Astrocyte (in vitro differentiated cells and primary cell): ENCODE results near the gene ERGIC3. TPM values are rescaled to one million over a fixed set of nuclear protein-coding genes. Genes with fewer than 3 reads are reported as not detected.

ENCODE experiments used
- DNase-seq: peaks from one replicate; pipeline ENCODE4 v3.0.0-alpha.2; 2010; ENCODE audit warnings: low read depth
- FAIRE-seq: peaks from 2 replicates; lab custom pipeline; 2011; peaks lifted over from hg19 to GRCh38; lab: Jason Lieb, UNC
- H2AFZ ChIP-seq: 2 replicates; pipeline ENCODE4 v1.6.0; 2012; ENCODE audit warnings: low read depth, low read length, inconsistent platforms
- H3K27ac ChIP-seq: 2 replicates; pipeline ENCODE4 v1.5.1; 2011; ENCODE audit warnings: low read depth, low read length, inconsistent platforms
- H3K27me3 ChIP-seq: 2 replicates; pipeline ENCODE4 v1.6.0; 2011; ENCODE audit warnings: low read length, inconsistent platforms; ENCODE audit not compliant: insufficient read depth
- H3K36me3 ChIP-seq: 2 replicates; pipeline ENCODE4 v1.5.1; 2011; ENCODE audit warnings: low read length, inconsistent platforms; ENCODE audit not compliant: insufficient read depth
- H3K4me1 ChIP-seq: 2 replicates; pipeline ENCODE4 v1.5.1; 2011; ENCODE audit warnings: low read length, inconsistent platforms; ENCODE audit not compliant: insufficient read depth
- H3K4me2 ChIP-seq: 2 replicates; pipeline ENCODE4 v1.6.0; 2012; ENCODE audit warnings: low read length, inconsistent platforms
- H3K4me3 ChIP-seq: 2 replicates; pipeline ENCODE4 v1.5.1; 2011; ENCODE audit warnings: low read depth, mild to moderate bottlenecking, low read length, inconsistent platforms; ENCODE audit not compliant: insufficient read depth
- H3K79me2 ChIP-seq: 2 replicates; pipeline ENCODE4 v1.6.0; 2012; ENCODE audit warnings: mild to moderate bottlenecking, low read length, inconsistent platforms; ENCODE audit not compliant: insufficient read depth
- H3K9ac ChIP-seq: 2 replicates; pipeline ENCODE4 v1.6.0; 2012; ENCODE audit warnings: mild to moderate bottlenecking, low read length, inconsistent platforms
- H3K9me3 ChIP-seq: 2 replicates; pipeline ENCODE4 v1.5.1; 2012; ENCODE audit warnings: low read depth, mild to moderate bottlenecking, low read length, inconsistent platforms; ENCODE audit not compliant: insufficient read depth
- H4K20me1 ChIP-seq: 2 replicates; pipeline ENCODE4 v1.6.0; 2012; ENCODE audit warnings: low read length, inconsistent platforms; ENCODE audit not compliant: insufficient read depth
- H3K27ac Mint-ChIP-seq: one replicate; pipeline ENCODE4 v1.8.0; 2021; ENCODE audit warnings: mild to moderate bottlenecking, mixed read lengths; ENCODE audit not compliant: unreplicated experiment
- H3K27me3 Mint-ChIP-seq: one replicate; pipeline ENCODE4 v1.8.0; 2021; ENCODE audit warnings: low read depth, mixed read lengths; ENCODE audit not compliant: unreplicated experiment
- H3K36me3 Mint-ChIP-seq: one replicate; pipeline ENCODE4 v1.8.0; 2021; ENCODE audit warnings: low read depth, mixed read lengths; ENCODE audit not compliant: unreplicated experiment
- H3K4me1 Mint-ChIP-seq: one replicate; pipeline ENCODE4 v1.8.0; 2021; ENCODE audit warnings: low read depth, mixed read lengths; ENCODE audit not compliant: unreplicated experiment
- H3K4me3 Mint-ChIP-seq: one replicate; pipeline ENCODE4 v1.8.0; 2021; ENCODE audit warnings: mild to moderate bottlenecking, moderate library complexity, mixed read lengths; ENCODE audit not compliant: unreplicated experiment
- H3K9me3 Mint-ChIP-seq: one replicate; pipeline ENCODE4 v1.8.0; 2021; ENCODE audit warnings: mild to moderate bottlenecking, mixed read lengths; ENCODE audit not compliant: unreplicated experiment
- CTCF ChIP-seq: IDR thresholded peaks from 2 replicates; pipeline ENCODE4 v1.5.1; 2011; ENCODE audit warnings: low read depth, mild to moderate bottlenecking, inconsistent platforms, low read length, moderate library complexity; ENCODE audit not compliant: insufficient read depth
- EZH2 ChIP-seq: IDR thresholded peaks from 2 replicates; pipeline ENCODE4 v1.6.1; 2012; ENCODE audit warnings: mild to moderate bottlenecking, low read length, inconsistent platforms; ENCODE audit not compliant: insufficient read depth
- total RNA-seq: library from RNA; stranded (reverse); gene quantifications from 2 replicates; pipeline ENCODE4 v1.2.1, GENCODE V29; 2021

Gene ERGIC3
- total RNA-seq, 1 donor from 2014 or later, result 198 TPM

GRCh38 chr20:35583636-35584560, 42.0 kb downstream of the ERGIC3 start:
- Histone ChIP-seq H3K4me1 (no peaks in the 10 kb centered on the region), H2AFZ (no peak overlapping the region), H3K4me3 (no peak overlapping the region), H3K9me3 (no peaks in the 10 kb centered on the region), H3K4me2 (no peak overlapping the region), H3K27me3 (no peaks in the 10 kb centered on the region), H3K36me3 (no peaks in the 10 kb centered on the region), H3K27ac (no peak overlapping the region), H3K9ac (no peak overlapping the region), H3K79me2 (no peaks in the 10 kb centered on the region), H4K20me1 (no peaks in the 10 kb centered on the region)
- DNase-seq (no peak), FAIRE-seq (no peak)
- Mint-ChIP-seq H3K4me3 (no peak overlapping the region), H3K4me1 (no peaks in the 10 kb centered on the region), H3K27me3 (peaks cover under 1% of the 10 kb centered on the region), H3K27ac (no peak overlapping the region), H3K9me3 (peaks cover 6% of the 10 kb centered on the region), H3K36me3 (peaks cover 2% of the 10 kb centered on the region)
- no peak for TF ChIP-seq CTCF
- TF ChIP-seq EZH2, result no peak

- peaks cover 2% of the 10 kb centered on the region for H3K36me3 Mint-ChIP-seq
- no peak overlapping the region for H3K4me3 Mint-ChIP-seq
Measured at GRCh38 chr20:35586751-35587425, 45.0 kb downstream of the ERGIC3 start.

More at GRCh38 chr20:35586751-35587425, 45.0 kb downstream of the ERGIC3 start:
- FAIRE-seq (no peak), DNase-seq (no peak)
- H3K36me3 ChIP-seq, result no peaks in the 10 kb centered on the region
- no peaks in the 10 kb centered on the region for H3K4me1 ChIP-seq
- H3K27ac ChIP-seq, result no peak overlapping the region
- no peaks in the 10 kb centered on the region for H3K27me3 ChIP-seq
- H4K20me1 ChIP-seq, result no peaks in the 10 kb centered on the region
- H3K4me1 Mint-ChIP-seq, result no peaks in the 10 kb centered on the region
- no peak for TF ChIP-seq CTCF
- no peak for TF ChIP-seq EZH2
- no peaks in the 10 kb centered on the region for H3K79me2 ChIP-seq
- H2AFZ ChIP-seq, result no peak overlapping the region
- no peak overlapping the region for H3K4me2 ChIP-seq
- H3K9me3 Mint-ChIP-seq, result peaks cover 6% of the 10 kb centered on the region
- H3K9ac ChIP-seq, result no peak overlapping the region
- H3K9me3 ChIP-seq, result no peaks in the 10 kb centered on the region
- H3K4me3 ChIP-seq, result no peak overlapping the region
- no peaks in the 10 kb centered on the region for H3K27me3 Mint-ChIP-seq
- no peak overlapping the region for H3K27ac Mint-ChIP-seq
